ENCODE results near the gene C1orf174. TPM values are rescaled to one million over a fixed set of nuclear protein-coding genes. Genes with fewer than 3 reads are reported as not detected.

C1orf174 gene
- total RNA-seq, 2 experiments from 2014 or later, result 24.1 to 25.5 TPM

Other genes with a start within 250 kb of the C1orf174 start
- gene TP73, start 247.8 kb downstream of the C1orf174 start, total RNA-seq, result 1 to 10 TPM; 2.0 to 2.6 TPM
- gene CCDC27, start 147.8 kb downstream of the C1orf174 start, total RNA-seq, result not detected
- gene SMIM1, start 127.5 kb downstream of the C1orf174 start, total RNA-seq, result not detected
- gene LRRC47, start 103.8 kb downstream of the C1orf174 start, total RNA-seq, result 10 to 100 TPM; 32.4 to 33.5 TPM
- gene CEP104, start 43.1 kb downstream of the C1orf174 start, total RNA-seq, result 10 to 100 TPM; 43.0 to 46.0 TPM
- 1 to 10 TPM; 9.0 to 9.5 TPM for gene DFFB, start 42.8 kb downstream of the C1orf174 start, total RNA-seq

Data from activated CD4-positive, alpha-beta memory T cell treated with anti-CD3 and anti-CD28 coated beads, Interleukin-2, amount 10 ng/mL, durations not matched to agents 7 days and 5 days (primary cell).